Ascending aorta (tissue), 2 donors: ENCODE measurements around the gene PCK2. TPM values are rescaled to one million over a fixed set of nuclear protein-coding genes. Genes with fewer than 3 reads are reported as not detected.
A peak's percentile ranks its signal among the peaks of the same experiment; 100 is the strongest.

Experiments
- DNase-seq, 2 donors: peaks; one replicate each; pipeline ENCODE4 v3.0.0-alpha.2; 2019; ENCODE audit warnings: low spot score in 2 of 2
- H3K27ac ChIP-seq, 2 donors: fragments of 200-600 bp; sonication (generic); one replicate each; pipeline ENCODE4 v1.5.1; 2016 to 2017; ENCODE audit warnings: mild to moderate bottlenecking in 1 of 2
- H3K27me3 ChIP-seq: fragments of 200-600 bp; sonication (generic); one replicate; pipeline ENCODE4 v1.5.1; 2017
- H3K36me3 ChIP-seq, 2 donors: fragments of 200-600 bp; sonication (generic); one replicate each; pipeline ENCODE4 v1.5.1; 2016
- H3K4me1 ChIP-seq, 2 donors: fragments of 200-600 bp; sonication (generic); one replicate each; pipeline ENCODE4 v1.5.1; 2016 to 2017; ENCODE audit warnings: mild to moderate bottlenecking in 1 of 2
- H3K4me3 ChIP-seq, 2 donors: fragments of 200-600 bp; sonication (generic); one replicate each; pipeline ENCODE4 v1.5.1; 2016 to 2017; ENCODE audit warnings: mild to moderate bottlenecking in 1 of 2
- H3K9me3 ChIP-seq, 2 donors: fragments of 200-600 bp; sonication (generic); one replicate each; pipeline ENCODE4 v1.5.1; 2016
- CTCF ChIP-seq, 3 experiments: fragments of 200-600 bp in 2 of 3; fragments of 450-650 bp in 1 of 3; sonication (generic) in 2 of 3; IDR thresholded peaks; one replicate each; pipeline ENCODE4 v1.5.1; 2016 to 2019; ENCODE audit warnings: antibody characterized with exemption in 3 of 3, mild to moderate bottlenecking in 1 of 3, moderate library complexity in 1 of 3
- intact Hi-C: fragments of 100-400 bp; cut with DNase I; formaldehyde crosslinking; loops from one replicate; pipeline ENCODE4 v1.15.1; 2023
- total RNA-seq: library from RNA; depleted of rRNA; stranded (reverse); fragments of >200 nt; gene quantifications from one replicate; pipeline ENCODE4 v1.1.0, GENCODE V29; 2016

Gene PCK2
- total RNA-seq, 1 donor from 2014 or later: 26.1 TPM

GRCh38 chr14:24133735-24134134, 39.6 kb downstream of the PCK2 start:
- intact Hi-C loops: no loop called here
- Histone ChIP-seq H3K27ac (no peak overlapping the region), H3K27me3 (no peaks in the 10 kb centered on the region), H3K9me3 (no peaks in the 10 kb centered on the region), H3K4me1 (peaks cover 5 to 15% of the 10 kb centered on the region in 2 donors), H3K4me3 (no peak overlapping the region), H3K36me3 (peaks cover 11 to 13% of the 10 kb centered on the region in 2 donors)
- no peak for DNase-seq
- no peak for TF ChIP-seq CTCF (IDR thresholded peaks at IDR 0.05)

GRCh38 chr14:24135584-24135833, 41.4 kb downstream of the PCK2 start:
- peaks cover 5 to 27% of the 10 kb centered on the region in 2 donors for H3K4me1 ChIP-seq
- no peaks in the 10 kb centered on the region for H3K27me3 ChIP-seq
- peaks cover 11 to 18% of the 10 kb centered on the region in 2 donors for H3K36me3 ChIP-seq
- intact Hi-C loops: no loop called here
- no peak for DNase-seq
- peak overlapping the region; percentile 80 to 91 for H3K27ac ChIP-seq
- no peaks in the 10 kb centered on the region for H3K9me3 ChIP-seq
- no peak for TF ChIP-seq CTCF (IDR thresholded peaks at IDR 0.05)
- H3K4me3 ChIP-seq: peak overlapping the region; percentile 82 to 96

- peak; percentile 66 to 94 for DNase-seq
- peak in 1 of 3 experiments; percentile 16 for TF ChIP-seq CTCF (IDR thresholded peaks at IDR 0.05)
- H3K4me3 ChIP-seq: peak within 1 kb of the TSS; percentile 82 to 96
- intact Hi-C loops: loop anchor here (1.0 kb wide), 2 partner anchors 21 to 25 kb away; partner anchors contain the start of gene IRF9
- H3K9me3 ChIP-seq: no peaks in the 10 kb centered on the region
- H3K27ac ChIP-seq: peak within 1 kb of the TSS; percentile 80 to 91
- peaks cover 11 to 18% of the 10 kb centered on the region in 2 donors for H3K36me3 ChIP-seq
- H3K4me1 ChIP-seq: peaks cover 5 to 27% of the 10 kb centered on the region in 2 donors
- no peaks in the 10 kb centered on the region for H3K27me3 ChIP-seq
Observed at GRCh38 chr14:24135834-24136683, 41.9 kb downstream of the PCK2 start, which contains the start of gene PSME1. TSS of gene PSME1 (plus strand) at chr14:24136194. CDS start at chr14:24136263, 69 bp downstream.

GRCh38 chr14:24136684-24137528, 42.8 kb downstream of the PCK2 start:
- H3K36me3 ChIP-seq: peaks cover 11 to 18% of the 10 kb centered on the region in 2 donors
- peak overlapping the region; percentile 82 to 96 for H3K4me3 ChIP-seq
- TF ChIP-seq CTCF (IDR thresholded peaks at IDR 0.05): no peak
- H3K9me3 ChIP-seq: no peaks in the 10 kb centered on the region
- peak overlapping the region; percentile 80 to 91 for H3K27ac ChIP-seq
- no peaks in the 10 kb centered on the region for H3K27me3 ChIP-seq
- no peak for DNase-seq
- H3K4me1 ChIP-seq: peaks cover 5 to 27% of the 10 kb centered on the region in 2 donors
- intact Hi-C loops: loop anchor here (1.0 kb wide), 2 partner anchors 22 to 24 kb away; partner anchors contain the start of gene IRF9

GRCh38 chr14:24137529-24138395, 43.7 kb downstream of the PCK2 start:
- no peak for DNase-seq
- no peak overlapping the region for H3K4me3 ChIP-seq
- no peak for TF ChIP-seq CTCF (IDR thresholded peaks at IDR 0.05)
- intact Hi-C loops: no loop called here
- H3K4me1 ChIP-seq: peaks cover 9 to 31% of the 10 kb centered on the region in 2 donors
- peak overlapping the region; percentile 31 to 91 for H3K27ac ChIP-seq
- H3K27me3 ChIP-seq: no peaks in the 10 kb centered on the region
- no peaks in the 10 kb centered on the region for H3K9me3 ChIP-seq
- H3K36me3 ChIP-seq: peaks cover 11 to 18% of the 10 kb centered on the region in 2 donors
